K562 (cell line): Measurements from ENCODE around the gene SPDYE6.

Experiments
- CEBPB ChIP-seq: fragments of 450-650 bp; IDR thresholded peaks from 2 replicates; pipeline ENCODE4 v1.6.1; 2016; ENCODE audit warnings: missing genetic modification characterization, missing compliant biosample characterization
- POLR2A ChIP-seq: fragments of 450-650 bp; conservative IDR thresholded peaks from 2 replicates; pipeline ENCODE4 v1.6.1; 2016

- TF ChIP-seq CEBPB (tag): no peak
- TF ChIP-seq POLR2A: no peak
Measured at GRCh38 chr7:102300643-102301221, 55.5 kb downstream of the SPDYE6 start.
